ENCODE results near the gene LPAR5. TPM values are rescaled to one million over a fixed set of nuclear protein-coding genes. Genes with fewer than 3 reads are reported as not detected.

Gene LPAR5
- total RNA-seq, 1 donor from 2014 or later, result 2.5 TPM

DNA sequence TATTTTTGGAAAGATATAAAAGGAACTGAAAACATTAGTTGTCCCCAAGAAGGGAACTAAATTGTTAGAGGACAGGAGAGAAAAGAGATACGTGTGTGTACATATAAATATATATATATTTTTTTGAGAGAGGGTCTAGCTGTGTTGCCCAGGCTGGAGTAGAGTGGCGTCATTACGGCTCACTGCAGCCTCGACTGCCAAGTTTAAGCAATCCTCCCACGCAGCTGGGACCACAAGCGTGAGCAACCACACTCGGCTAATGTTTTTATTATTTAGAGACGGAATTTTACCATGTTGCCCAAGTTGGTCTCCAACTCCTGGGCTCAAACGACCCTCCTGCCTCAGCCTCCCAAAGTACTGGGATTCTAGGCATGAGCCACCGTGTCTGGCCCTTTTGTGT, 51.5 kb downstream of the LPAR5 start:
- no peaks in the 10 kb centered on the region for H3K9me3 ChIP-seq
- H3K27ac ChIP-seq, result no peak overlapping the region
- no peaks in the 10 kb centered on the region for H3K4me1 ChIP-seq
- peaks cover 100% of the 10 kb centered on the region for H3K36me3 ChIP-seq
- H3K27me3 ChIP-seq, result no peaks in the 10 kb centered on the region
- TF ChIP-seq, protein P1, sequence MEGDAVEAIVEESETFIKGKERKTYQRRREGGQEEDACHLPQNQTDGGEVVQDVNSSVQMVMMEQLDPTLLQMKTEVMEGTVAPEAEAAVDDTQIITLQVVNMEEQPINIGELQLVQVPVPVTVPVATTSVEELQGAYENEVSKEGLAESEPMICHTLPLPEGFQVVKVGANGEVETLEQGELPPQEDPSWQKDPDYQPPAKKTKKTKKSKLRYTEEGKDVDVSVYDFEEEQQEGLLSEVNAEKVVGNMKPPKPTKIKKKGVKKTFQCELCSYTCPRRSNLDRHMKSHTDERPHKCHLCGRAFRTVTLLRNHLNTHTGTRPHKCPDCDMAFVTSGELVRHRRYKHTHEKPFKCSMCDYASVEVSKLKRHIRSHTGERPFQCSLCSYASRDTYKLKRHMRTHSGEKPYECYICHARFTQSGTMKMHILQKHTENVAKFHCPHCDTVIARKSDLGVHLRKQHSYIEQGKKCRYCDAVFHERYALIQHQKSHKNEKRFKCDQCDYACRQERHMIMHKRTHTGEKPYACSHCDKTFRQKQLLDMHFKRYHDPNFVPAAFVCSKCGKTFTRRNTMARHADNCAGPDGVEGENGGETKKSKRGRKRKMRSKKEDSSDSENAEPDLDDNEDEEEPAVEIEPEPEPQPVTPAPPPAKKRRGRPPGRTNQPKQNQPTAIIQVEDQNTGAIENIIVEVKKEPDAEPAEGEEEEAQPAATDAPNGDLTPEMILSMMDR (IDR thresholded peaks at IDR 0.05), result no peak
- intact Hi-C loops (cut with DNase I), result no loop called here
- ATAC-seq (no peak), DNase-seq (no peak)
- no peak overlapping the region for H3K4me3 ChIP-seq

GRCh38 chr12:6582959-6583358, 52.8 kb downstream of the LPAR5 start:
- no peak for ATAC-seq
- H3K9me3 ChIP-seq, result no peaks in the 10 kb centered on the region
- H3K4me1 ChIP-seq, result no peaks in the 10 kb centered on the region
- peaks cover 100% of the 10 kb centered on the region for H3K36me3 ChIP-seq
- no peak overlapping the region for H3K4me3 ChIP-seq
- intact Hi-C loops (cut with DNase I), result no loop called here
- TF ChIP-seq, protein P1 (IDR thresholded peaks at IDR 0.05), result no peak
- no peaks in the 10 kb centered on the region for H3K27me3 ChIP-seq
- DNase-seq, result no peak
- no peak overlapping the region for H3K27ac ChIP-seq

GRCh38 chr12:6582196-6582595, 53.6 kb downstream of the LPAR5 start:
- TF ChIP-seq, protein P1 (IDR thresholded peaks at IDR 0.05), result no peak
- Histone ChIP-seq H3K4me1 (no peaks in the 10 kb centered on the region), H3K4me3 (no peak overlapping the region), H3K27ac (no peak overlapping the region), H3K36me3 (peaks cover 100% of the 10 kb centered on the region), H3K27me3 (no peaks in the 10 kb centered on the region), H3K9me3 (no peaks in the 10 kb centered on the region)
- ATAC-seq (no peak), DNase-seq (no peak)
- intact Hi-C loops (cut with DNase I), result no loop called here

GRCh38 chr12:6575648-6576047, 60.1 kb downstream of the LPAR5 start:
- no peak for DNase-seq
- TF ChIP-seq, protein P1 (IDR thresholded peaks at IDR 0.05), result no peak
- Histone ChIP-seq H3K4me1 (no peaks in the 10 kb centered on the region), H3K27ac (no peak overlapping the region), H3K36me3 (peaks cover 100% of the 10 kb centered on the region), H3K9me3 (no peaks in the 10 kb centered on the region), H3K4me3 (no peak overlapping the region), H3K27me3 (no peaks in the 10 kb centered on the region)
- intact Hi-C loops (cut with DNase I), result no loop called here
- ATAC-seq, result no peak

DNA sequence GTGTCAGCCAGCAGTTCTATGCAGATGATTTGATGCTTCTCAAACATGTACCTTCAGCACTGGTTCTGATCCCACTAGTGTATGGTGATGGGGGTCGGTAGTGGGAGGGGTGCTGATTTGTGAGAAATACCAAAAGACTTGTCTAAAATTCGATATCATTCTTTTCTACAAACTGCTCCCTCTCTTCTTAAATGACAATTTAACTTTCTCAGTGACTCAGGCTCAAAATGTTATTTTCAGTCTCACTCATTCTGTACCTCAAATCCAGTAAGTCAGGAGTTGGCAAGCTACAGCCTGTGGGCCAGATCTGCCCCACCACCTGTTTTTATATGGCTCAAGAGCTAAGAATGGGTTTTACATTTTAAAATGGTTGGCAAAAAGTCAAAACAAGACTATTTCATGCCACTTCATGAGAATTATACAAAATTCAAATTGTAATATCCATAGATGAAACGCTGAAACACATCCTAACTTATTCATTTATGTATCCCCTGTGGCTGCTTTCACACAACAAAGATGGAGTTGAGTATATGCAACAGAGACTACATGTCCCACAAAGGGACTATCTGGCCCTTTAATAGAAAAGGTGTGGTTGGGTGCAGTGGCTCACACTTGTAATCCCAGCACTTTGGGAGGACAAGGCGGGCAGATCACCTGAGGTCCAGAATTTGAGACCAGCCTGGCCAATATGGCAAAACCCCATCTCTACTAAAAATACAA, 61.0 kb downstream of the LPAR5 start:
- H3K36me3 ChIP-seq, result peaks cover 99% of the 10 kb centered on the region
- intact Hi-C loops (cut with DNase I), result no loop called here
- TF ChIP-seq, protein P1 (IDR thresholded peaks at IDR 0.05), result no peak

More for the DNA sequence above, 61.0 kb downstream of the LPAR5 start:
- Histone ChIP-seq H3K4me1 (no peaks in the 10 kb centered on the region), H3K4me3 (no peak overlapping the region), H3K27me3 (no peaks in the 10 kb centered on the region), H3K27ac (no peak overlapping the region), H3K9me3 (no peaks in the 10 kb centered on the region)
- no peak for DNase-seq
- ATAC-seq, result no peak

All from upper lobe of right lung (tissue), 1 donor.